ENCODE results near the gene RIPOR3.

RIPOR3 gene

DNA sequence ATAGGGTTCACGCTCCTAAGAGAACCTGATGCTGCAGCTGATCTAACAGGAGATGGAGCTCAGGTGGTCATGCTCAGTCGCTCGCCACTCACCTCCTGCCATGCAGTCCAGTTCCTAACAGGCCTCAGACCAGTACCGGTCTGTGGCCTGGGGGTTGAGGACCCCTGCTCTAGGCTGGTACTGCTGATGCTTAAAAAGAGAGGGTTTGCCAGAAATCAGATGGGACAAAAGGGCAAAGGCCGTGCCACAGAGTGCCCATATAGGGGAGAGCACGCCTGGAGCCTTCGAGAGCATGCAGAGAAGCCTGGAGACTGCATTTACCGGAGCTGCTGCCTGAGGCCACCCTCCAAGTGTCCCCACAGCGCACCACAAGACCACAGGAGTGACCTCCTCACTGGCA is 105.7 kb downstream of the RIPOR3 start:
- DNase-seq (ENCODE audit: low read depth), result no peak
- TF ChIP-seq CTCF (conservative IDR thresholded peaks at IDR 0.05; ENCODE audit: low read depth, low read length), result no peak
- no peak overlapping the region for H3K4me3 ChIP-seq (ENCODE audit: low read length)

- TF ChIP-seq CTCF (conservative IDR thresholded peaks at IDR 0.05; ENCODE audit: low read depth, low read length), result no peak
- DNase-seq (ENCODE audit: low read depth), result no peak
- H3K4me3 ChIP-seq (ENCODE audit: low read length), result no peak overlapping the region
Observed at GRCh38 chr20:50585214-50585613, 106.1 kb downstream of the RIPOR3 start.

DNA sequence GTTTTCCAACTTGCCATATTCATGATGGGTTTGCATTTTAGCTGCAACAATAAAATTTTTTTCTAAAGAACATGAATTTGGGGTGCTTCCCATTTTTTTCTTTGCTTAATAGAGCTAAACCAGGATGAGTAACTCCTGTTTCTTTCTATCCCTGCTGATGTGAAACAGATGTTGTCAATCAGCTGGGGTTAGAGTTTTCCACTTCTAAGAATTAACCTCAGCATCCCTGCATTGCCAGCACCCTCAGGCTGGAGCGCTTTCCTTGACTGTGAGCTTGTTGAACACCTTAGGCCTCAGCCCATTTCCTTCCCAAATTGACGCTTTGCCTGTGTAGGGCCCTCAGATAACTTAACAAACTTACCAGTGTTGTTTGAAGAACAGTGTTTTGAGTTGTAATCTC is 106.7 kb downstream of the RIPOR3 start:
- no peak for TF ChIP-seq CTCF (conservative IDR thresholded peaks at IDR 0.05; ENCODE audit: low read depth, low read length)

DNA sequence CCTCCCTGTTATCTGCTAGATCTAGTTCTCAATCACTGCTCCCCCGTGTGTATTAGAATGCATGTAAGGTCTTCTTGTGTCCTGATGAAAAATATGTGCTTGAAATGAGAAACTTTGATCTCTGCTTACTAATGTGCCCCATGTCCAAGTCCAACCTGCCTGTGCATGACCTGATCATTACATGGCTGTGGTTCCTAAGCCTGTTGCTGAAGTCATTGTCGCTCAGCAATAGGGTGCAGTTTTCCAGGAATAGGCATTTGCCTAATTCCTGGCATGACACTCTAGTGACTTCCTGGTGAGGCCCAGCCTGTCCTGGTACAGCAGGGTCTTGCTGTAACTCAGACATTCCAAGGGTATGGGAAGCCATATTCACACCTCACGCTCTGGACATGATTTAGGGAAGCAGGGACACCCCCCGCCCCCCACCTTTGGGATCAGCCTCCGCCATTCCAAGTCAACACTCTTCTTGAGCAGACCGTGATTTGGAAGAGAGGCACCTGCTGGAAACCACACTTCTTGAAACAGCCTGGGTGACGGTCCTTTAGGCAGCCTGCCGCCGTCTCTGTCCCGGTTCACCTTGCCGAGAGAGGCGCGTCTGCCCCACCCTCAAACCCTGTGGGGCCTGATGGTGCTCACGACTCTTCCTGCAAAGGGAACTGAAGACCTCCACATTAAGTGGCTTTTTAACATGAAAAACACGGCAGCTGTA is 107.7 kb downstream of the RIPOR3 start:
- H3K4me3 ChIP-seq (ENCODE audit: low read length), result no peak overlapping the region
- DNase-seq (ENCODE audit: low read depth), result no peak
- no peak for TF ChIP-seq CTCF (conservative IDR thresholded peaks at IDR 0.05; ENCODE audit: low read depth, low read length)

More for the DNA sequence above, 106.7 kb downstream of the RIPOR3 start:
- H3K4me3 ChIP-seq (ENCODE audit: low read length), result no peak overlapping the region
- no peak for DNase-seq (ENCODE audit: low read depth)

DNA sequence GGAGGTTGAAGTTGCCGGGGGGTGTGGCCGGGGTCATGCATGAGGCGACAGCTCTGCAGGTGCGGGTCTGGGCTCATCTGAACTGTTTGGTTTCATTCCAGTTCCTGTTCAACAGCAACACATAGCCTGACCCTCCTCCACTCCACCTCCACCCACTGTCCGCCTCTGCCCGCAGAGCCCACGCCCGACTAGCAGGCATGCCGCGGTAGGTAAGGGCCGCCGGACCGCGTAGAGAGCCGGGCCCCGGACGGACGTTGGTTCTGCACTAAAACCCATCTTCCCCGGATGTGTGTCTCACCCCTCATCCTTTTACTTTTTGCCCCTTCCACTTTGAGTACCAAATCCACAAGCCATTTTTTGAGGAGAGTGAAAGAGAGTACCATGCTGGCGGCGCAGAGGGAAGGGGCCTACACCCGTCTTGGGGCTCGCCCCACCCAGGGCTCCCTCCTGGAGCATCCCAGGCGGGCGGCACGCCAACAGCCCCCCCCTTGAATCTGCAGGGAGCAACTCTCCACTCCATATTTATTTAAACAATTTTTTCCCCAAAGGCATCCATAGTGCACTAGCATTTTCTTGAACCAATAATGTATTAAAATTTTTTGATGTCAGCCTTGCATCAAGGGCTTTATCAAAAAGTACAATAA is 108.6 kb downstream of the RIPOR3 start:
- TF ChIP-seq CTCF (conservative IDR thresholded peaks at IDR 0.05; ENCODE audit: low read depth, low read length), result no peak
- no peak for DNase-seq (ENCODE audit: low read depth)
- no peak overlapping the region for H3K4me3 ChIP-seq (ENCODE audit: low read length)

- DNase-seq (ENCODE audit: low read depth), result no peak
- H3K4me3 ChIP-seq (ENCODE audit: low read length), result no peak overlapping the region
- no peak for TF ChIP-seq CTCF (conservative IDR thresholded peaks at IDR 0.05; ENCODE audit: low read depth, low read length)
Observed at GRCh38 chr20:50582092-50582491, 109.2 kb downstream of the RIPOR3 start.

All from retinal pigment epithelial cell (primary cell).